GM18873 (cell line): ENCODE data around the gene FBXO44.

ENCODE experiments used
- ATAC-seq: cut with Tn5 transposase; IDR thresholded peaks from one replicate; pipeline ENCODE4 v1.9.1; 2021; ENCODE audit warnings: mild to moderate bottlenecking, moderate library complexity, moderate number of reproducible peaks; ENCODE audit not compliant: unreplicated experiment, low FRiP score

The FBXO44 gene

DNA sequence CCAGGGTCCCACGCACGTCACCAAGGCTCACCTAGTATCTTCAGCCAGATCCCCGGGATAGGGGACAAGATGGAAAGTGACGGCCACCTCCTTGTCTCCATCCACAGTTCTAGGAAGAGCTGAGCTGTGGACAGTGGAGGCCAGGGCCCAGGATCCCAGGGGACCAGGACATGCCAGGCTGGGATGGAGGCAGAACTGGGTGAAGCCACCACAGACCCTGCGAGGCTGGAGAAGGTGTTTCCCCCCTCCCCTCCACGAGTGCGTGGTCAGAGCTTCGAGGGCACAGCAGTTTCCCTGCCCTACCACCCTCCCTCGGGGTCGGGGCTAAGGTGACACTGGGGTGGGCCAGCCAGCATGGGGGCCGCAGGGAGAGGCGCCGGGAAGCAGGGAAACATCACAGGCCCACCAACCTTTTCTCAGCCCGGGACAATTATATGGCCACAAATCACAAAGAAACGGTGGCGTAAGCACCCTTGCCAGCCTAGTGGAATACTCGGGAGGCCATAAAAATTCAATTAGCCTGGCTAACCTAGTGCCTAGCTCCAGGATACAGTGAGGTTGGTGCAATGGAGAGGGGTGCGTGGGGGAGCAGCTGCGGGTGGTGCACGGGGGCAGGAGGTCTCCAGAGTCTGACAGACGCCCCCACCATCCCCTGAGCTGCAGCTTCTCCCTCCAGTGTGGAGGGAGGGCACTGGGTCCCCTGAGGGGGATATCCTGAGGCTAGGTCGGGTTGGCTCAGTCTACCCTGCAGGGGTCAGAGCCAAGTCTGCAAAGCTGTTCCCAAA, 50.2 kb downstream of the FBXO44 start:
- ATAC-seq, result no peak

DNA sequence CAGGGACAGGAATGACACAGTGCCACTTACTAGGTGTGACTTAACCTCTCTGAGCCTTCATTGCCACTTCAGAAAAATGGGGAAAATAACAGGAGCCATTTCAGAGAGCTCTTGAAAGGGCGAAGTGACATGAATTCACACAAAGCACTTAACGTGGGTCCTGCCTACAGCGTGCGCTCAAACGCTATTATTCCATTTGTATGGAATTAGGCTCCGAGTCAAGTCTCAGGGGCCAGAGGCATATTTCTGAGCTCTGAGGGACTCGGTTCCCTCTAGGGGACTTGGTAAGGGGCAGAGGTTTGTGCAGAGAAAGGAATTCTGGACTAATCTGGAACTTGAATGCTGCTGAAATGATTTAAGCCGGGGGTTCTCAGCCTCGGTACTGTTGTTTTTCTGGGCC, 50.9 kb downstream of the FBXO44 start:
- no peak for ATAC-seq

DNA sequence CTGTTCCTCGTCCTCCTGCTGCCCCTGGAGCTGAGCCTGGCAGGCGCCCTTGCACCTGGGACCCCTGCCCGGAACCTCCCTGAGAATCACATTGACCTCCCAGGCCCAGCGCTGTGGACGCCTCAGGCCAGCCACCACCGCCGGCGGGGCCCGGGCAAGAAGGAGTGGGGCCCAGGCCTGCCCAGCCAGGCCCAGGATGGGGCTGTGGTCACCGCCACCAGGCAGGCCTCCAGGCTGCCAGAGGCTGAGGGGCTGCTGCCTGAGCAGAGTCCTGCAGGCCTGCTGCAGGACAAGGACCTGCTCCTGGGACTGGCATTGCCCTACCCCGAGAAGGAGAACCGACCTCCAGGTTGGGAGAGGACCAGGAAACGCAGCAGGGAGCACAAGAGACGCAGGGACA, 51.6 kb downstream of the FBXO44 start:
- no peak for ATAC-seq

DNA sequence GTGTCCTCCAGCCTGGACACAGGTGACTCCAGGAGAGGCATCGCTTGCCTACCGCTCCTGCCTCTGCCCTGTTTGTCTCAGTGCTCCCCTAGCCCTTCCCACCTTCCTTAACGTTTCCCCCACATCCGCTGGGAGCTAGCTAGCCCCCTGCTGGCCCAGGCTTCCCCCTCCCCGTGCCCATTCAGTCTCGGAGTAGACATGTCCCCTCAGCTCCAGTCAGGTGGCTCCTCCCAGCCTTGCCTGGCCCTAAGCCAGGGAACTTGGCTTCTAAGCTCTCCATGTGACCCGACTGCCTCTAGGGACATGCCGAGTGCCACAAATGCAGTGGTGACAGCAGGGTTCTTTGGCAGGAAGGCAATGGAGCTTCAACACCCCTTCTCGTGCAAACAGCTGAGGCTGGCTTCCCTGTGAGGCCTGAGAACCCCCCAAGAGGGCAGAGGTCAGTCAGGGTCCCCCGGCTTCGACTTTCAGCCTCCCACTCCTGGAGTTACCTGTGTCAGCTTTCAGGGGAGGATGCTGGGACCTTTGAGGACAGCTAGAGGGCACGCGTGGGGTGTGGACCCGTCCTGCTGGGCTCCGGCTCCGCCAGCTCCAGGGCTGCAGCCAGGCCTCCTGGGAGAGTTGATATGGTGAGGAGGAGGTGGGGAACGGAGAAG, 53.1 kb downstream of the FBXO44 start:
- ATAC-seq, result no peak

DNA sequence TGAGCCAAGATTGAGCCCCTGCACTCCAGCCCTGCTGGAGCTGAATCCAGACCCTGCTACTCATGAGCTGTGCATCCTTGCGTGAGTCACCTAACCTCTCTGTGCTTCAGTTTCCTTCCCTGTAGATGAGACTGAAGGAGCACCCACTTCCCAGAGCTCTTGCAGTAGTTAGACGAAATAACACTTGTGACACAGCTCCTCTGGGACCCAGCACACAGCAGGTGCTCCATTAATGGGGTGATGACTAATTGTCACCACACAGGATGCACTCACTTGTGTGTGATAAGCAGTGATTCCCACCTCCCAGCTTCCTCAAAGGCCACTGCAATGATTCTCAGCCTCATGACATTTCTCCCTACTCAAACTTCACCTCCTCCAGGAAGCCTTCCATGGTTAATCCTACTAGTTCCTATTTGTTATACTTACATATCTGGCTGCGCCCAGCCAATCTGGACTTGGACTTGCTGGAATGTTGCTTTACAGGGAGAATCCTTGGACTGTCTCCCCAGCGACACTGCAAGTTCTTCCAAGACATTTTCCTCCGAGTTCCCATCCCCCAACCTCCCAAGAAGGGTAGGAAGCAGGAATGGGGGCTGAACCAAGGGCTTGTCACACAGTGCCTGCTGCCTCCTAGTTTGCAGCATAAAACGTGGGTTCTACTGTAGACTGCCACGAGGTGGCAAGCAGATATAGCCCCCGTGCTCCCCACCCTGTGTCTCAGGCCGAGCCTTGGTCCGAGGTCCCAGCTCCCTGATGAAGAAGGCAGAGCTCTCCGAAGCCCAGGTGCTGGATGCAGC, 54.1 kb downstream of the FBXO44 start:
- no peak for ATAC-seq

DNA sequence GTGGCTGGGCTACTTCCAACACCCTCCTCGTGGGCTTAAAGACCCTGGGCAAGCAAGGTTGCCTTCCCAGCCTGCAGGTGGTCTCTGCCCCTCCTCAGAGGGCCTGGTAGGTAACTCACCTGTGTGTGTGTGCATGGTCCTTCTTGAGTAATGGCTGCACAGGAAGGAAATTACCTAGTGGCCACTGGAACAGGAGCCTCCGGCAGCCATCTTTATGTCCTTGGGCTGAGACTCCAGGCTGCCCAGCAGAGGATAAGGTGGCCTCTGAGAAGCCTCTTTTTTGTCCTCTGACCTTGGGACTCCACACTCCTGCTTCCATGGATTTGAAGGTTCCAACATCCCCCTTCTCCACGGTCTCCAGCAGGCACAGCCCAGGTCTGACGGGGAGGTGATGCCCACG, 56.8 kb downstream of the FBXO44 start:
- no peak for ATAC-seq

DNA sequence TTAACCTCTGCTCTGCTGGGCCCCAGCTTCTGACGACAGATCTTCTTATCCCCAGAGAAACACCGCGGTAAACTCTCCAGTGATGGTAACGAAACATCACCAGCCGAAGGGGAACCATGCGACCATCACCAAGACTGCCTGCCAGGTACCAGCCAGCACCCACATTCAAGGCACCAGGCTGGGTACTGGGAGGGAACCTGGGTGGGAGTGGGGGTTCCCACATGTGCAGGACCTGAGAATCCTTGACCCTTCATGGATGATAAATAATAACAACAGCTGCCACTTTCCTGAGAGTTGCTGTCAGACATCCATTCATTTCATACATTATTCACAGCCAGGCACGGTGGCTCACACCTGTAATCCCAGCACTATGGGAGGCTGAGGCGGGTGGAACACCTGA, 57.6 kb downstream of the FBXO44 start:
- ATAC-seq, result no peak
